Astrocyte (in vitro differentiated cells and primary cell): ENCODE data around the gene RUVBL2. TPM values are rescaled to one million over a fixed set of nuclear protein-coding genes. Genes with fewer than 3 reads are reported as not detected.

Experiments
- DNase-seq: peaks from one replicate; pipeline ENCODE4 v3.0.0-alpha.2; 2010; ENCODE audit warnings: low read depth
- FAIRE-seq: peaks from 2 replicates; lab custom pipeline; 2011; peaks lifted over from hg19 to GRCh38; lab: Jason Lieb, UNC
- H2AFZ ChIP-seq: 2 replicates; pipeline ENCODE4 v1.6.0; 2012; ENCODE audit warnings: low read depth, low read length, inconsistent platforms
- H3K27ac ChIP-seq: 2 replicates; pipeline ENCODE4 v1.5.1; 2011; ENCODE audit warnings: low read depth, low read length, inconsistent platforms
- H3K27me3 ChIP-seq: 2 replicates; pipeline ENCODE4 v1.6.0; 2011; ENCODE audit warnings: low read length, inconsistent platforms; ENCODE audit not compliant: insufficient read depth
- H3K36me3 ChIP-seq: 2 replicates; pipeline ENCODE4 v1.5.1; 2011; ENCODE audit warnings: low read length, inconsistent platforms; ENCODE audit not compliant: insufficient read depth
- H3K4me1 ChIP-seq: 2 replicates; pipeline ENCODE4 v1.5.1; 2011; ENCODE audit warnings: low read length, inconsistent platforms; ENCODE audit not compliant: insufficient read depth
- H3K4me2 ChIP-seq: 2 replicates; pipeline ENCODE4 v1.6.0; 2012; ENCODE audit warnings: low read length, inconsistent platforms
- H3K4me3 ChIP-seq: 2 replicates; pipeline ENCODE4 v1.5.1; 2011; ENCODE audit warnings: low read depth, mild to moderate bottlenecking, low read length, inconsistent platforms; ENCODE audit not compliant: insufficient read depth
- H3K79me2 ChIP-seq: 2 replicates; pipeline ENCODE4 v1.6.0; 2012; ENCODE audit warnings: mild to moderate bottlenecking, low read length, inconsistent platforms; ENCODE audit not compliant: insufficient read depth
- H3K9ac ChIP-seq: 2 replicates; pipeline ENCODE4 v1.6.0; 2012; ENCODE audit warnings: mild to moderate bottlenecking, low read length, inconsistent platforms
- H3K9me3 ChIP-seq: 2 replicates; pipeline ENCODE4 v1.5.1; 2012; ENCODE audit warnings: low read depth, mild to moderate bottlenecking, low read length, inconsistent platforms; ENCODE audit not compliant: insufficient read depth
- H4K20me1 ChIP-seq: 2 replicates; pipeline ENCODE4 v1.6.0; 2012; ENCODE audit warnings: low read length, inconsistent platforms; ENCODE audit not compliant: insufficient read depth
- H3K27ac Mint-ChIP-seq: one replicate; pipeline ENCODE4 v1.8.0; 2021; ENCODE audit warnings: mild to moderate bottlenecking, mixed read lengths; ENCODE audit not compliant: unreplicated experiment
- H3K27me3 Mint-ChIP-seq: one replicate; pipeline ENCODE4 v1.8.0; 2021; ENCODE audit warnings: low read depth, mixed read lengths; ENCODE audit not compliant: unreplicated experiment
- H3K36me3 Mint-ChIP-seq: one replicate; pipeline ENCODE4 v1.8.0; 2021; ENCODE audit warnings: low read depth, mixed read lengths; ENCODE audit not compliant: unreplicated experiment
- H3K4me1 Mint-ChIP-seq: one replicate; pipeline ENCODE4 v1.8.0; 2021; ENCODE audit warnings: low read depth, mixed read lengths; ENCODE audit not compliant: unreplicated experiment
- H3K4me3 Mint-ChIP-seq: one replicate; pipeline ENCODE4 v1.8.0; 2021; ENCODE audit warnings: mild to moderate bottlenecking, moderate library complexity, mixed read lengths; ENCODE audit not compliant: unreplicated experiment
- H3K9me3 Mint-ChIP-seq: one replicate; pipeline ENCODE4 v1.8.0; 2021; ENCODE audit warnings: mild to moderate bottlenecking, mixed read lengths; ENCODE audit not compliant: unreplicated experiment
- EZH2 ChIP-seq: IDR thresholded peaks from 2 replicates; pipeline ENCODE4 v1.6.1; 2012; ENCODE audit warnings: mild to moderate bottlenecking, low read length, inconsistent platforms; ENCODE audit not compliant: insufficient read depth
- total RNA-seq: library from RNA; stranded (reverse); gene quantifications from 2 replicates; pipeline ENCODE4 v1.2.1, GENCODE V29; 2021
- TF ChIP-seq, protein P1 (sequence below): IDR thresholded peaks from 2 replicates; pipeline ENCODE4 v1.5.1; 2011; ENCODE audit warnings: low read depth, mild to moderate bottlenecking, inconsistent platforms, low read length, moderate library complexity; ENCODE audit not compliant: insufficient read depth

The RUVBL2 gene
- total RNA-seq, 1 donor from 2014 or later, result 106 TPM

DNA sequence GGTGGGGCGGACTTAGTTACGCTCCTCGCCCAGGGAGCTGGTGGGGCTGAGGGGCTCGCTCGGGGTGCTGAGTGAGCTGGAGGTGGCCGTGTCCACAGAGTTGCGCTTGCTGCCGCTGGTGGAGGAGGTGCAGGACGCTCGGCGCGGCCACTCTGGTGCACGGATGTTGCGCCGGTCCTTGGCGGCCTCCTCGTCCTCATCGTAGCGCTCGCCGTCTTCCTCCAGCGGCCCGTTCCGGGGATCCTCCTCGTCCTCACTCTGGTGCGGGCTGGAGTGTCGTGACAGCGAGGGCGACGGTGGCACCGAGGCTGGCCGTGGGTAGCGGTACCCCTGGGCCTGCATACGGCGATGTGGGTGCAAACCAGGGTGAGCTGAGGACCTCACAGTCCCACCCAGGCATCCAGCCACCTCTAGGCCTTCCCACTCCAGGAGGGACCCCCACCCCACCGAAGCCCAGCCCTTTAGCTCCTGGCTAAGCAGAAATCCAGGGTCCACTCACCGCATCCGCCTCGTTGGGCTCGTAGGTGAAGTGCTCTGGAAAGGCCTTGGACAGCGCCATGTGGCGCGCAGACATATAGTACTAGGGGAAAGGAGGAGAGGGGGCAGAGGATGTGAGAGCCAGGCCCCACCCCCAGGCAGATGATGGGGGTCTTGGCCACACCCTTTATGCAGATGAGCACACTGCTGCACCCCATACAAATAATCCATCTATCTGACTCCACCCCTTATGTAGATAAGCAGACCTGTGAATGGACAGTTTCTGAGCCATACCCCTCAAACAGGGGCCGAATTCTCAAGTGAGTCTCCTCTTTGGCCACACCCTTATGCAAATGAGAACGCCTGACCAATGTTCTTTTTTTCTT, 24.2 kb upstream of the RUVBL2 start:
- no peak overlapping the region for H3K27ac ChIP-seq
- Mint-ChIP-seq H3K9me3 (no peaks in the 10 kb centered on the region), H3K4me1 (peaks cover 16% of the 10 kb centered on the region), H3K4me3 (no peak overlapping the region), H3K27ac (no peak overlapping the region), H3K27me3 (no peaks in the 10 kb centered on the region), H3K36me3 (peaks cover 38% of the 10 kb centered on the region)
- H3K36me3 ChIP-seq, result peaks cover 15% of the 10 kb centered on the region
- no peak for FAIRE-seq
- no peak for DNase-seq
- TF ChIP-seq, protein P1, sequence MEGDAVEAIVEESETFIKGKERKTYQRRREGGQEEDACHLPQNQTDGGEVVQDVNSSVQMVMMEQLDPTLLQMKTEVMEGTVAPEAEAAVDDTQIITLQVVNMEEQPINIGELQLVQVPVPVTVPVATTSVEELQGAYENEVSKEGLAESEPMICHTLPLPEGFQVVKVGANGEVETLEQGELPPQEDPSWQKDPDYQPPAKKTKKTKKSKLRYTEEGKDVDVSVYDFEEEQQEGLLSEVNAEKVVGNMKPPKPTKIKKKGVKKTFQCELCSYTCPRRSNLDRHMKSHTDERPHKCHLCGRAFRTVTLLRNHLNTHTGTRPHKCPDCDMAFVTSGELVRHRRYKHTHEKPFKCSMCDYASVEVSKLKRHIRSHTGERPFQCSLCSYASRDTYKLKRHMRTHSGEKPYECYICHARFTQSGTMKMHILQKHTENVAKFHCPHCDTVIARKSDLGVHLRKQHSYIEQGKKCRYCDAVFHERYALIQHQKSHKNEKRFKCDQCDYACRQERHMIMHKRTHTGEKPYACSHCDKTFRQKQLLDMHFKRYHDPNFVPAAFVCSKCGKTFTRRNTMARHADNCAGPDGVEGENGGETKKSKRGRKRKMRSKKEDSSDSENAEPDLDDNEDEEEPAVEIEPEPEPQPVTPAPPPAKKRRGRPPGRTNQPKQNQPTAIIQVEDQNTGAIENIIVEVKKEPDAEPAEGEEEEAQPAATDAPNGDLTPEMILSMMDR, result no peak
- TF ChIP-seq EZH2, result no peak
- H3K27me3 ChIP-seq, result no peaks in the 10 kb centered on the region
- H3K4me3 ChIP-seq, result no peak overlapping the region
- H3K79me2 ChIP-seq, result peaks cover 20% of the 10 kb centered on the region
- peaks cover 16% of the 10 kb centered on the region for H3K4me1 ChIP-seq
- H3K4me2 ChIP-seq, result no peak overlapping the region
- H3K9ac ChIP-seq, result no peak overlapping the region
- peaks cover 52% of the 10 kb centered on the region for H4K20me1 ChIP-seq
- no peak overlapping the region for H2AFZ ChIP-seq
- H3K9me3 ChIP-seq, result no peaks in the 10 kb centered on the region

DNA sequence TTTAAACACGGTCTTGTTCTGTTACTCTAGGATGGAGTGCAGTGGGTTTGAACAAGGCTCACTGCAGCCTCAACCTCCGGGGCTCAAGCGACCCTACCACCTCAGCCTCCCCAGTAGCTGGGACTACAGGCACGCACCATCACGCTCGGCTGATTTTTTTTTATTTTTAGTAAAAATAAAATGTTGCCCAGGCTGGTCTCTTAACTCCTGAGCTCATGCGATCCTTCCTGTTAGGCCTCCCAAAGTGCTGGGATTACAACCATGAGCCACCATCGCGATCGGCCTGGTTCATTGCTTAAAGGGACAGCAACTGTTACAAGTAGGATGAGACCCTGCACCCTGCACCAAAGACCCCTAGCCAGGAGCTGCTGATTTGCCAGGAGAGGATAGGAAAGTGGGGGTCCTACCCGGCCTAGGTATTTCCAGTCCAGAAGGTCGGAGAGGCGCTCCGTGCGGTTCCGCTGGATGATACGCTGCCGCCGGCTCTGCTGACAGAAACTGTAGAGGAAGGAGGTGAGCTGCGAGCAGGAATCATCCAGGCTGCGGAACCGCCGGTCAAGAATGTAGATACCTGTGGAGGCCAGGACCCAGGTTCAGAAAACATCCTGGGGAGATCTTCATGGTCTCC, 23.4 kb upstream of the RUVBL2 start:
- Mint-ChIP-seq H3K36me3 (peaks cover 39% of the 10 kb centered on the region), H3K4me1 (peaks cover 13% of the 10 kb centered on the region), H3K27me3 (no peaks in the 10 kb centered on the region), H3K4me3 (no peak overlapping the region), H3K9me3 (no peaks in the 10 kb centered on the region), H3K27ac (no peak overlapping the region)
- DNase-seq (no peak), FAIRE-seq (no peak)
- Histone ChIP-seq H2AFZ (no peak overlapping the region), H3K4me2 (no peak overlapping the region), H3K4me1 (peaks cover 14% of the 10 kb centered on the region), H4K20me1 (peaks cover 52% of the 10 kb centered on the region), H3K9me3 (no peaks in the 10 kb centered on the region), H3K27ac (no peak overlapping the region), H3K27me3 (no peaks in the 10 kb centered on the region), H3K4me3 (no peak overlapping the region), H3K79me2 (peaks cover 19% of the 10 kb centered on the region), H3K9ac (peak overlapping the region; percentile 21), H3K36me3 (peaks cover 15% of the 10 kb centered on the region)
- TF ChIP-seq EZH2, result no peak
- TF ChIP-seq, protein P1, result no peak
